ENCODE data around the gene ATMIN.

ATMIN gene

GRCh38 chr16:81073560-81074330, 38.1 kb downstream of the ATMIN start:
- TF ChIP-seq, protein P1, sequence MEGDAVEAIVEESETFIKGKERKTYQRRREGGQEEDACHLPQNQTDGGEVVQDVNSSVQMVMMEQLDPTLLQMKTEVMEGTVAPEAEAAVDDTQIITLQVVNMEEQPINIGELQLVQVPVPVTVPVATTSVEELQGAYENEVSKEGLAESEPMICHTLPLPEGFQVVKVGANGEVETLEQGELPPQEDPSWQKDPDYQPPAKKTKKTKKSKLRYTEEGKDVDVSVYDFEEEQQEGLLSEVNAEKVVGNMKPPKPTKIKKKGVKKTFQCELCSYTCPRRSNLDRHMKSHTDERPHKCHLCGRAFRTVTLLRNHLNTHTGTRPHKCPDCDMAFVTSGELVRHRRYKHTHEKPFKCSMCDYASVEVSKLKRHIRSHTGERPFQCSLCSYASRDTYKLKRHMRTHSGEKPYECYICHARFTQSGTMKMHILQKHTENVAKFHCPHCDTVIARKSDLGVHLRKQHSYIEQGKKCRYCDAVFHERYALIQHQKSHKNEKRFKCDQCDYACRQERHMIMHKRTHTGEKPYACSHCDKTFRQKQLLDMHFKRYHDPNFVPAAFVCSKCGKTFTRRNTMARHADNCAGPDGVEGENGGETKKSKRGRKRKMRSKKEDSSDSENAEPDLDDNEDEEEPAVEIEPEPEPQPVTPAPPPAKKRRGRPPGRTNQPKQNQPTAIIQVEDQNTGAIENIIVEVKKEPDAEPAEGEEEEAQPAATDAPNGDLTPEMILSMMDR (IDR thresholded peaks at IDR 0.05; ENCODE audit: low read length, missing control alignments): no peak

DNA sequence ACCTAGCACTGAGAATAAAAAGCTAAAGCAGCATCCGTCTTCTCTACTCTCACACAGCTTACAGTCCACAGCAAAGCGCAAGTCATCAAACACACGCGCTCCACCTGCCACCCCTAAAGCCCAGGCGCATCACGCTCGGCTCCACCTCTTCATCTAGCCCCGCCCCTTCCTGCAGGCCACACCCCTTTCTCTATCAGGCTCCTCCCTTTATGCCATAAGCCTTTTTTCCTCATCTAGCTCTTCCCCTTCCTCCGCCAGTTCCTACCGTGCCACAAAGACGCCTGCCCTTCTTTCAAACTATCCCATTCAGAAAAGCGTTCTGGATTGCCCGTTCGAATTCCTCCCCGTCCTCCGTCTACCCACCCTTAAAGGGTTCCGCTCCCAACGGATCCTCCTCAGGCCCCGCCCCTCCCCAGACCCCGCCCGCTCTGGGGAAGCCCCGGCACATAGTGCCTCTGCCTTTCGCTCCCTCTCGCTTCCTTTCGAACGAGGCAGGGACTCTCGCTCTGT, 41.0 kb downstream of the ATMIN start:
- DNase-seq (ENCODE audit: low read depth): peak; percentile 77
- H3K4me3 ChIP-seq (replicated peaks; ENCODE audit: low read depth, low read length): peak overlapping the region; percentile 80

More at GRCh38 chr16:81073560-81074330, 38.1 kb downstream of the ATMIN start:
- no peak overlapping the region for H3K4me3 ChIP-seq (replicated peaks; ENCODE audit: low read depth, low read length)
- DNase-seq (ENCODE audit: low read depth): no peak

GRCh38 chr16:81077076-81077940, 41.7 kb downstream of the ATMIN start, which contains the start of gene C16orf46:
C16orf46 (minus strand) TSS chr16:81077238; CDS start chr16:81063955, 13,283 bp downstream.
- DNase-seq (ENCODE audit: low read depth): peak; percentile 96
- H3K4me3 ChIP-seq (replicated peaks; ENCODE audit: low read depth, low read length): peak within 1 kb of the TSS; percentile 80
- TF ChIP-seq, protein P1 (IDR thresholded peaks at IDR 0.05; ENCODE audit: low read length, missing control alignments): no peak

More for the DNA sequence above, 41.0 kb downstream of the ATMIN start:
- TF ChIP-seq, protein P1 (IDR thresholded peaks at IDR 0.05; ENCODE audit: low read length, missing control alignments): no peak

DNA sequence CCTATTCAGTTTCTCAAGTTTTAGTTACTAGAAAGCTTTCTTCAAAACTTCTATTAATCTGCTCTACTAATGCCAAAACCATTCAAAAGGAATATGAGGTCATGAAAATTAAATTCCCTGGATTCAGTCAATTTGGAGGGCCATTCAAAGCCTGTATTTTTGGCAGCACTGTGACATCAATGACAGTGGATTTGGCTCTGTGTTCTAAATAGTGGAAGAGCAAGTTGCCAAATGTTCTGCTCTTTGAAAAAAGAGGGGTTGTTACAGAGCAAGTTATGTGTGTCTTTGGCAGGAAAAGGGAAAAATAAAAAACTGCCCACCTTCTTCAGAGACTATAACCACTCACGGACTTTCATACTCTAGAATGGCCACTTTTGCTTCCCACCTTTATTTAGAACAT, 44.6 kb downstream of the ATMIN start:
- TF ChIP-seq, protein P1 (IDR thresholded peaks at IDR 0.05; ENCODE audit: low read length, missing control alignments): no peak
- H3K4me3 ChIP-seq (replicated peaks; ENCODE audit: low read depth, low read length): no peak overlapping the region
- DNase-seq (ENCODE audit: low read depth): no peak

DNA sequence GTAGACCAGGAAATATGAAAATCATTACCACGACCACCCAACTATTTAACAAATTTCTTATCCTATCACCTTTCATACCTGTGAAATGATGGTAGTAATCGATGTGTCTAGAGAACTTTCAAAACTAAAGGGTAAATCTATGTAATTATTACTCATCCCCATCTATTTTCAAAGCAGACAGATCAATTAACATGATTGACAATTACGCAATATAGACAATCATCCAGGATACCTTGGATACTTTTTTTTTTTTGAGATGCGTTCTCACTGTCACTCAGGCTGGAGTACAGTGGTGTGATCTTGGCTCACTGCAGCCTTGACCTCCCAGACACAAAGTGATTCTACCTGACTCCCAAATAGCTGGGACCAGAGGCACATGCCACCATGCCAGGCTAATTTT, 45.4 kb downstream of the ATMIN start:
- H3K4me3 ChIP-seq (replicated peaks; ENCODE audit: low read depth, low read length): no peak overlapping the region
- TF ChIP-seq, protein P1 (IDR thresholded peaks at IDR 0.05; ENCODE audit: low read length, missing control alignments): no peak

DNA sequence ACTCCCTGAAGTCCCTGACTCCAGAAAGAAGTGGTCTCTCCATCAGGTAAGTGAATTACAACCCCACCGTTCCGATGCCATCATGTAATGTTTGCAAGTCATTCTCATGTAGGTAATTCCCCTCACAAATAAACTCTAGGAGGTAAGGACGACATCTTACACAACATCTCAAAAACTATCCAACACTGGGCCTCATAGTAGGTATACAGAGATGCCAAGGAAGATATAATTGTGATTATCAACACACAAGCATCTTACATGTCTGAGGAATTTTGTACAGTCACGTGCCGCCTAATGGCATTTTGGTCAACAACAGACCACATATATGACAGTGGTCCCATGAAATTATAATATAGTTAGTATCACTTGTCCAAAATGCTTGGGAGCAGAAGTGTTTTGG, 53.2 kb downstream of the ATMIN start:
- no peak overlapping the region for H3K4me3 ChIP-seq (replicated peaks; ENCODE audit: low read depth, low read length)
- DNase-seq (ENCODE audit: low read depth): no peak
- TF ChIP-seq, protein P1 (IDR thresholded peaks at IDR 0.05; ENCODE audit: low read length, missing control alignments): no peak

More for the DNA sequence above, 45.4 kb downstream of the ATMIN start:
- no peak for DNase-seq (ENCODE audit: low read depth)
